Jurkat, Clone E6-1 (cell line): Measurements from ENCODE around the gene SSRP1.
"Not testable (repeated sequence)": the region's sequence is repeated elsewhere in the genome, so short reads cannot be mapped to it uniquely, and the experiment has no call there.

Experiments used
- DNase-seq: peaks from one replicate; pipeline ENCODE4 v3.0.0-alpha.2; 2011; ENCODE audit warnings: low read depth, low spot score
- H3K4me3 ChIP-seq: 2 replicates; pipeline ENCODE4 v1.5.1; 2011; ENCODE audit warnings: mild to moderate bottlenecking, low read length, control low read depth, moderate library complexity

Gene SSRP1

GRCh38 chr11:57308426-57309060 is 27.1 kb downstream of the SSRP1 start:
- DNase-seq = no peak
- H3K4me3 ChIP-seq = no peak overlapping the region

- H3K4me3 ChIP-seq = no peak overlapping the region
- no peak for DNase-seq
These were observed 27.9 kb downstream of the SSRP1 start for GRCh38 chr11:57307666-57308270.

DNA sequence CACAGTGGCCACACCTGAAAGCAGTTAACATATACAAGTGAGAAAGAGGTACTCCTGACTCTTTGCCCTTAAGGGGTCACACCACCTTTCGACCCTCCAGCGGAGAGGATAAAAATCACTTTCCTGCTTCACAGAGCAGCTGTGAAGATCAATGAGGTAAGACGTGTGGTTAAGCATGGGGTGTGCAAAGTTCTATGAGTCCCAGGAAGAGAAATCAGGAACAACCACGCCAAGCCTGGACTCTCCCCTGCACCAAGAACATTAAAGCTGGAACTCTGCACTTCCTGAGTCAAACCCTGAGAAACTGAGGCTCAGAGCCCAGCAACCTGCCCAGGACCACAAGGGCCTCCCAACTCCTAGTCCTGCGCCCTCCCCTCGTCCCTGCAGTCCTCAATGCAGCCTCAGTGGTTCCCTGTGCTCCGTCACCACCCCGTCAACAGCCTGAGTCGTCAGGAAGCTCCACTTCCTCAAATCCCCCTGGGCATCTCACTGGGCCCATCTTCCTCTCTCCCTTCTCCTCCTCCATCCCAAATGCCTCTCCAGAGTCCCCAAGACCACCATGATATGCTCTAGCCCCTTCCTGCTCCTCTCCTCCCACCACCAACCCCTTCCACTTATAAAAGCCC is 28.6 kb downstream of the SSRP1 start:
- DNase-seq = no peak
- no peak overlapping the region for H3K4me3 ChIP-seq

DNA sequence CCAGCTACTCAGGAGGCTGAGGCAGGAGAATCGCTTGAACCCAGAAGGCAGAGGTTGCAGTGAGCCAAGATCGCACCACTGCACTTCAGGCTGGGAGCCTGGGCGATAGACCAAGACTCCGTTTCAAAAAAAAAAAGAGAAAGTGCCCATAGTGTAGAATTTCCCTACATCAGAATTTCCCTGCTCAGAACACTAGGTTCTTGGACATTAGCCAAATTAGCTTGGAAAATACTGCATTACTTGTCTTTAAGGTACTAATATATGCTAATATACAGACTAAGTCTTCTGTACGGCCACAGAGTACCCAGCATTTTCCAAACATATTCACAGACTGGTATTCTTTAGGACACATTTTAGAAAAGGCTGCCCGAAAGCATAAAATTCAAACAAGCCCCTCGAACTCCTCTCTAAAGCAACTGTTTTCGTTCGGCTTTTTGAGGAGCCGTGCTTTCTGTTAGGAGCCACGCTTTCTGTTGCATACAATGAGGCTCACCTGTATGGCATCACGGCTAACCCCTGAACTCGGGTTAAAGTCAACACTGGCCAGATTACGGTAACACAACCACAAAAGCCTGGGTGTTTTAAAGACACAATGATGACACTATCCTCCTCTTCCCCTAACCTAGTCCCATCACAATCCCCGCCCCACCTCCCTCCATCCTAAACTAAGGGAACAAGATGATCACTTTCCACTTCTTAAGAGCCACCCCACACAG is 29.4 kb downstream of the SSRP1 start:
- no peak overlapping the region for H3K4me3 ChIP-seq
- no peak for DNase-seq

GRCh38 chr11:57305523-57305922 is 30.2 kb downstream of the SSRP1 start:
- H3K4me3 ChIP-seq = no peak overlapping the region
- DNase-seq = no peak

- DNase-seq = no peak
- H3K4me3 ChIP-seq = no peak overlapping the region
These were observed 31.6 kb downstream of the SSRP1 start for GRCh38 chr11:57303990-57304579.

- no peak overlapping the region for H3K4me3 ChIP-seq
- no peak for DNase-seq
These were observed 32.3 kb downstream of the SSRP1 start for GRCh38 chr11:57303280-57303989.

DNA sequence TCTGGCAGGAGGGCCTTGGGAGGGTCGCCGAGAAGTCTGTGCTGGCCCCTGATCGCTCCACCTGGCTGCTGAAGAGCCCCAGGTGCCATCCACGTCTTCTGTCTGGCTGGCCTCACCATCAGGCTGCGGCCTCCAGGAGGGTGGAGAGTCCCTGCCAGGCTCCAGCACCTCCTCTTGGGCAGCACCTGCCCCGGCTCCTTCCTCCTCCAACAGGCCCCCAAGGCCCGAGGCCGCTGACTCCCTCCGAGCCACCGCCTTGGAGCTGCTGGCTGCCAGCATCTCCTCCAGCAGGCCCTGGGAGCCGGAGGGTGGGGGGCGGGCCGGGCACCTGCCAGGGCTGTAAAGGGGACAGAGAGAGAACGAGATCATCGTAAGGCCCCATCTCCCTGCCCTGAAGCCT is 33.2 kb downstream of the SSRP1 start:
- DNase-seq = no peak

DNA sequence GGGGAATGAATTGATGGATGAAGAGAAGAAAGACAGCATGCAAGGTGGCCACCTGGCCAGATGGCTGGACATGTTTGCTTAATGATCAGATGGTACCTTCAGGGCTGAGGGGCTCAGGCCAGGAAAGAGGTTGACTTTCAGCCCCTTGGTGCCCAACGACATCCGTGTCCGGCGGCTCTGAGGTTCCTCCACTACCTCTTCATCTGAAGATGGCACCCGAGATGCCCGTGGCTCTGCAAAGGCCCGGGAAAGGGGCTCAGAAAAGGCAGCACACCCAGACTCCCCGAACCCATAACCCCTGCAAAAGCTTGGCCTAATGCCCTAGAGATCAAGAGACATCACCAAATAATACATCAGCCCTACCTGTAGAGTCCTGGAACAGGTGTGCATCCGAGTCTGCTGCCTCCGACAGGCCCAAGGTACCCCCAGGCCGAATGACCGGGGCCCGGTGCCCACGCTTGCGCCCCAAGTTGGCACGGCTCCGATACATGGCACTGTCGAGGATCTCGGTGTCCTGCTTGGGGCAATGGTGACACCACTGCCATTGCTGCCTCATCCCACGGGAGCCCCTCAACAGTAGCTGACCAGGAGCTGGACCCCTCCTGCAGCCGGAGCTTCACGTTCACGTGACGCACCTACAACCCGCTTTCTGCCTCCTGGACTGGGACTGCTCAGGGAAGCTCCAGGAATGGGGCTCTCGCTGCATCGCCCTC is 33.8 kb downstream of the SSRP1 start:
- no peak for DNase-seq
- no peak overlapping the region for H3K4me3 ChIP-seq

More for the DNA sequence above, 33.2 kb downstream of the SSRP1 start:
- H3K4me3 ChIP-seq = no peak overlapping the region

- no peak overlapping the region for H3K4me3 ChIP-seq
- DNase-seq = no peak
These were observed 34.9 kb downstream of the SSRP1 start for GRCh38 chr11:57300785-57301184.

DNA sequence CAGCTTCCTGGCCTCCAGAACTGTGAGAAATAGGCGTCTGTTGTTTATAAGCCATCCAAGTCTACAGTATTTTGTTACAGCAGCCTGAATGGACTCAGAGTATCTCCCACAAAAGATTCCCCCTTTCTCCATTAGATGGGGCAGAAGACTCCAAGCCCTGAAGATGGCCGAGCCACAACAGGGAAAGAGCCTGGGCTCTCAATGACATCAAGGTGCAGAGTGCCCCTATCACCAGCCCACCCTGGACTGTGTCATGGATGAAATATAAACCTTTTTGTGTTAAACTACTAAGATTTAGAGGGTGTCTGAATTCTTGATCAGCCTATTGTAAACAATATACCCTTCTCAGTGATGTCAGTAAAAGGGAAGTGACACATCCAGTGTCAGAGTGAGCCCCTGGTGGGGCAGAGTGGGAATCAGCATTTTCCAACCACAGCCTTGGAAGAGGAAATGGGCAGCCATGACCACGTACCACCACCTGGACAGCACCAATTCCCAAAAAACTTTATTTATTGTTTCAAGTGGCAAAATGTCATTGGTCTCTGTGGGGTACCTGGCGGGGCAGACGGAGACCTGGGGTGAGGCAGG is 36.4 kb downstream of the SSRP1 start:
- no peak overlapping the region for H3K4me3 ChIP-seq
- no peak for DNase-seq

GRCh38 chr11:57297221-57297620 is 38.5 kb downstream of the SSRP1 start:
- H3K4me3 ChIP-seq = no peak overlapping the region
- no peak for DNase-seq

DNA sequence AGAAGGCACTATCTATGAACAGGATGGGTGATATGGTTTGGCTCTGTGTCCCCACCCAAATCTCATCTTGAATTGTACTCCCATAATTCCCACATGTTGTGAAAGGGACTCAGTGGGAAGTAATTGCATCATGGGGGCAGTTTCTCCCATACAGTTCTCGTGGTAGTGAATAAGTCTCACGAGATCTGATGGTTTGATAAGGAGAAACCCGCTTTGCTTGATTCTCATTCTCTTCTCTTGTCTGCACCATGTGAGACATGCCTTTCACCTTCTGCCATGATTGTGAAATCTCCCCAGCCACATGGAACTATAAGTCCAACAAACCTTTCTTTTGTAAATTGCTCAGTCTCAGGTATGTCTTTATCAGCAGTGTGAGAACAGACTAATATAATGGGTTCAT is 39.5 kb downstream of the SSRP1 start:
- DNase-seq, H3K4me3 ChIP-seq: not testable (repeated sequence)

- DNase-seq = no peak
- no peak overlapping the region for H3K4me3 ChIP-seq
These were observed 41.2 kb downstream of the SSRP1 start for GRCh38 chr11:57294225-57295131.

GRCh38 chr11:57290288-57290687 is 45.4 kb downstream of the SSRP1 start:
- no peak overlapping the region for H3K4me3 ChIP-seq
- no peak for DNase-seq

- DNase-seq = no peak
These were observed 46.7 kb downstream of the SSRP1 start for GRCh38 chr11:57288771-57289579.

More at GRCh38 chr11:57288771-57289579, 46.7 kb downstream of the SSRP1 start:
- H3K4me3 ChIP-seq = no peak overlapping the region
